HS-5 (cell line): Measurements from ENCODE around the gene ANKRD24.
"Not testable (repeated sequence)": the region's sequence is repeated elsewhere in the genome, so short reads cannot be mapped to it uniquely, and the experiment has no call there.

Source experiments
- DNase-seq: peaks from one replicate; pipeline ENCODE4 v3.0.0-alpha.2; 2012; ENCODE audit warnings: low read depth

The ANKRD24 gene

GRCh38 chr19:4231521-4231920 is 49.0 kb downstream of the ANKRD24 start:
- DNase-seq = not testable (repeated sequence)

GRCh38 chr19:4232139-4232538 is 49.6 kb downstream of the ANKRD24 start:
- not testable (repeated sequence) for DNase-seq

GRCh38 chr19:4232614-4233281 is 50.3 kb downstream of the ANKRD24 start:
- no peak for DNase-seq

- no peak for DNase-seq
These were observed 50.9 kb downstream of the ANKRD24 start for GRCh38 chr19:4233282-4233853.

GRCh38 chr19:4234142-4234861 is 51.8 kb downstream of the ANKRD24 start:
- no peak for DNase-seq

- DNase-seq = no peak
These were observed 52.3 kb downstream of the ANKRD24 start for GRCh38 chr19:4234862-4235201.

- not testable (repeated sequence) for DNase-seq
These were observed 55.0 kb downstream of the ANKRD24 start for GRCh38 chr19:4237510-4237909.

- no peak for DNase-seq
These were observed 56.3 kb downstream of the ANKRD24 start for GRCh38 chr19:4238831-4239230.

- no peak for DNase-seq
These were observed 59.4 kb downstream of the ANKRD24 start for GRCh38 chr19:4241824-4242430.

- DNase-seq = not testable (repeated sequence)
These were observed 63.4 kb downstream of the ANKRD24 start for GRCh38 chr19:4245938-4246337.

GRCh38 chr19:4246767-4247593 is 64.5 kb downstream of the ANKRD24 start, which contains the start of gene YJU2:
Gene YJU2, plus strand, starts transcription at chr19:4247080. Its CDS starts 67 bp downstream, at chr19:4247147.
- DNase-seq = peak; percentile 100

GRCh38 chr19:4256563-4256962 is 74.1 kb downstream of the ANKRD24 start:
- no peak for DNase-seq

GRCh38 chr19:4257025-4257424 is 74.5 kb downstream of the ANKRD24 start:
- no peak for DNase-seq

GRCh38 chr19:4258181-4258580 is 75.7 kb downstream of the ANKRD24 start:
- no peak for DNase-seq

- no peak for DNase-seq
These were observed 78.2 kb downstream of the ANKRD24 start for GRCh38 chr19:4260613-4261191.

GRCh38 chr19:4264812-4265211 is 82.3 kb downstream of the ANKRD24 start:
- DNase-seq = no peak

- no peak for DNase-seq
These were observed 83.9 kb downstream of the ANKRD24 start for GRCh38 chr19:4266253-4267000.

- DNase-seq = no peak
These were observed 84.8 kb downstream of the ANKRD24 start for GRCh38 chr19:4267101-4267900.

GRCh38 chr19:4267901-4268815 is 85.7 kb downstream of the ANKRD24 start:
- DNase-seq = no peak
